ENCODE results near the gene KCNG2.

DNA sequence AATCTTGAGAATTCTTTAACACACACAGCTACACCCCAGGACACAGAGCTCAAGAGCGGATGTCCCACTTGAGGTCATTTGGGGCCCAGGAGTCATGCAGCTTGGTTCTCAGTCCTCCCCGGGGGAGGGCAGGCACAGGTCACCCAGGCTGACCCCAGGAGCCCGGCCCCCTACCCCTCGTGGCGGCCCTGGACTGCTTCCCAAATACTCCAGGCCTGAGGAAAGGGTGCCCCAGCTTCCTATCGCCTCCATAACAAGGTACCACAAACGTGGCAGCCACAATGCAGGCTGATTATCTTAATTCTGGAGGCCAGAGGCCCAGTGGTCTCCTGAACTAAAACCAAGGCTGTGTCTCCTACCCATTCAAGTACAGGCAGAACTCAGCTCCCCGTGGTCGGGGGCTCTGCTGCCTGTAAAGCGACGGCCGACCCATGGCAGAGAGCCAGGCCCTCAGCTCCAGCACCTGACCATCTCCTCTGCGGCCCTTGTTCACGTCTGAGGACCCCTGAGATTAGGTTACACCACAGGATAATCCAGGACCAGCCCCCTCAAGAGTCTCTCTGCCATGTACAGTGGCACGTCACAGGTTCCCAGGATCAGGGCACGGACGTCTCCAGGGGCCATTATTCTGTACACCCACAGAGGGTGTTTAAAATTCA lies 143.2 kb downstream of the KCNG2 start:
- TF ChIP-seq EZH2 (IDR thresholded peaks at IDR 0.05; ENCODE audit: borderline replicate concordance, low read depth, low read length), result no peak
- TF ChIP-seq, protein P1, sequence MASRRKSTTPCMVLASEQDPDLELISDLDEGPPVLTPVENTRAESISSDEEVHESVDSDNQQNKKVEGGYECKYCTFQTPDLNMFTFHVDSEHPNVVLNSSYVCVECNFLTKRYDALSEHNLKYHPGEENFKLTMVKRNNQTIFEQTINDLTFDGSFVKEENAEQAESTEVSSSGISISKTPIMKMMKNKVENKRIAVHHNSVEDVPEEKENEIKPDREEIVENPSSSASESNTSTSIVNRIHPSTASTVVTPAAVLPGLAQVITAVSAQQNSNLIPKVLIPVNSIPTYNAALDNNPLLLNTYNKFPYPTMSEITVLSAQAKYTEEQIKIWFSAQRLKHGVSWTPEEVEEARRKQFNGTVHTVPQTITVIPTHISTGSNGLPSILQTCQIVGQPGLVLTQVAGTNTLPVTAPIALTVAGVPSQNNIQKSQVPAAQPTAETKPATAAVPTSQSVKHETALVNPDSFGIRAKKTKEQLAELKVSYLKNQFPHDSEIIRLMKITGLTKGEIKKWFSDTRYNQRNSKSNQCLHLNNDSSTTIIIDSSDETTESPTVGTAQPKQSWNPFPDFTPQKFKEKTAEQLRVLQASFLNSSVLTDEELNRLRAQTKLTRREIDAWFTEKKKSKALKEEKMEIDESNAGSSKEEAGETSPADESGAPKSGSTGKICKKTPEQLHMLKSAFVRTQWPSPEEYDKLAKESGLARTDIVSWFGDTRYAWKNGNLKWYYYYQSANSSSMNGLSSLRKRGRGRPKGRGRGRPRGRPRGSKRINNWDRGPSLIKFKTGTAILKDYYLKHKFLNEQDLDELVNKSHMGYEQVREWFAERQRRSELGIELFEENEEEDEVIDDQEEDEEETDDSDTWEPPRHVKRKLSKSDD (conservative IDR thresholded peaks at IDR 0.05; ENCODE audit: low read length), result no peak
- TF ChIP-seq, protein P2, sequence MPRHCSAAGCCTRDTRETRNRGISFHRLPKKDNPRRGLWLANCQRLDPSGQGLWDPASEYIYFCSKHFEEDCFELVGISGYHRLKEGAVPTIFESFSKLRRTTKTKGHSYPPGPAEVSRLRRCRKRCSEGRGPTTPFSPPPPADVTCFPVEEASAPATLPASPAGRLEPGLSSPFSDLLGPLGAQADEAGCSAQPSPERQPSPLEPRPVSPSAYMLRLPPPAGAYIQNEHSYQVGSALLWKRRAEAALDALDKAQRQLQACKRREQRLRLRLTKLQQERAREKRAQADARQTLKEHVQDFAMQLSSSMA (CRISPR knock-in tag; IDR thresholded peaks at IDR 0.05), result no peak
- no peak for TF ChIP-seq POLR2A (conservative IDR thresholded peaks at IDR 0.05)
- no peak for TF ChIP-seq TOE1 (IDR thresholded peaks at IDR 0.05; ENCODE audit: borderline replicate concordance)
- no peak for TF ChIP-seq TOE1 (CRISPR knock-in tag; IDR thresholded peaks at IDR 0.05; ENCODE audit: borderline replicate concordance, low read depth)
- no peak for TF ChIP-seq KDM1A (IDR thresholded peaks at IDR 0.05)
- TF ChIP-seq, protein P3, sequence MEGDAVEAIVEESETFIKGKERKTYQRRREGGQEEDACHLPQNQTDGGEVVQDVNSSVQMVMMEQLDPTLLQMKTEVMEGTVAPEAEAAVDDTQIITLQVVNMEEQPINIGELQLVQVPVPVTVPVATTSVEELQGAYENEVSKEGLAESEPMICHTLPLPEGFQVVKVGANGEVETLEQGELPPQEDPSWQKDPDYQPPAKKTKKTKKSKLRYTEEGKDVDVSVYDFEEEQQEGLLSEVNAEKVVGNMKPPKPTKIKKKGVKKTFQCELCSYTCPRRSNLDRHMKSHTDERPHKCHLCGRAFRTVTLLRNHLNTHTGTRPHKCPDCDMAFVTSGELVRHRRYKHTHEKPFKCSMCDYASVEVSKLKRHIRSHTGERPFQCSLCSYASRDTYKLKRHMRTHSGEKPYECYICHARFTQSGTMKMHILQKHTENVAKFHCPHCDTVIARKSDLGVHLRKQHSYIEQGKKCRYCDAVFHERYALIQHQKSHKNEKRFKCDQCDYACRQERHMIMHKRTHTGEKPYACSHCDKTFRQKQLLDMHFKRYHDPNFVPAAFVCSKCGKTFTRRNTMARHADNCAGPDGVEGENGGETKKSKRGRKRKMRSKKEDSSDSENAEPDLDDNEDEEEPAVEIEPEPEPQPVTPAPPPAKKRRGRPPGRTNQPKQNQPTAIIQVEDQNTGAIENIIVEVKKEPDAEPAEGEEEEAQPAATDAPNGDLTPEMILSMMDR (IDR thresholded peaks at IDR 0.05 in 2 of 3, conservative IDR thresholded peaks at IDR 0.05 in 1 of 3; ENCODE audit: insufficient read depth in 2 of 3, low read depth in 1 of 3, low read length in 3 of 3), result no peak

All from K562 (cell line).